GM23248 (cell line): ENCODE data around the gene ARHGEF11. TPM values are rescaled to one million over a fixed set of nuclear protein-coding genes. Genes with fewer than 3 reads are reported as not detected.

ENCODE experiments used
- DNase-seq: peaks from one replicate; pipeline ENCODE4 v3.0.0-alpha.2; 2015
- H2AFZ ChIP-seq: fragments of 200-600 bp; sonication (generic); 2 replicates; pipeline ENCODE4 v1.6.1; 2016; ENCODE audit warnings: antibody characterized with exemption
- H3F3A ChIP-seq: fragments of 200-600 bp; sonication (generic); 2 replicates; pipeline ENCODE4 v1.6.1; 2016; ENCODE audit warnings: mild to moderate bottlenecking, antibody characterized with exemption, mixed run types; ENCODE audit not compliant: insufficient read depth
- H3K27ac ChIP-seq: fragments of 200-600 bp; sonication (generic); 2 replicates; pipeline ENCODE4 v1.5.1; 2016; ENCODE audit warnings: mild to moderate bottlenecking
- H3K27me3 ChIP-seq: fragments of 200-600 bp; sonication (generic); replicated peaks from 2 replicates; pipeline ENCODE4 v1.6.1; 2016; ENCODE audit warnings: mild to moderate bottlenecking; ENCODE audit not compliant: insufficient read depth
- H3K36me3 ChIP-seq: fragments of 200-600 bp; sonication (generic); 2 replicates; pipeline ENCODE4 v1.6.1; 2016; ENCODE audit warnings: low read depth, mild to moderate bottlenecking
- H3K4me1 ChIP-seq: fragments of 200-600 bp; sonication (generic); 2 replicates; pipeline ENCODE4 v1.6.1; 2016; ENCODE audit warnings: mild to moderate bottlenecking; ENCODE audit not compliant: insufficient read depth
- H3K4me2 ChIP-seq: fragments of 200-600 bp; sonication (generic); one replicate; pipeline ENCODE4 v1.6.1; 2016; ENCODE audit warnings: mild to moderate bottlenecking; ENCODE audit not compliant: unreplicated experiment
- H3K4me3 ChIP-seq: fragments of 200-600 bp; sonication (generic); 2 replicates; pipeline ENCODE4 v1.5.1; 2016; ENCODE audit warnings: mild to moderate bottlenecking
- H3K79me2 ChIP-seq: fragments of 200-600 bp; sonication (generic); 2 replicates; pipeline ENCODE4 v1.6.1; 2016; ENCODE audit warnings: mild to moderate bottlenecking; ENCODE audit not compliant: insufficient read depth
- H3K9ac ChIP-seq: fragments of 200-600 bp; sonication (generic); 2 replicates; pipeline ENCODE4 v1.6.1; 2016; ENCODE audit warnings: mild to moderate bottlenecking
- H3K9me2 ChIP-seq: fragments of 200-600 bp; sonication (generic); 2 replicates; pipeline ENCODE4 v1.6.1; 2016; ENCODE audit warnings: mixed run types, mild to moderate bottlenecking, moderate library complexity; ENCODE audit not compliant: insufficient read depth
- H3K9me3 ChIP-seq: fragments of 200-600 bp; sonication (generic); one replicate; pipeline ENCODE4 v1.6.1; 2017; ENCODE audit warnings: low read depth
- H4K20me1 ChIP-seq: fragments of 200-600 bp; sonication (generic); 2 replicates; pipeline ENCODE4 v1.6.0; 2016; ENCODE audit not compliant: insufficient read depth
- EZH2 ChIP-seq: fragments of 200-600 bp; sonication (generic); IDR thresholded peaks from 2 replicates; pipeline ENCODE4 v1.6.1; 2018; ENCODE audit warnings: antibody characterized with exemption, mild to moderate bottlenecking; ENCODE audit not compliant: insufficient read depth, poor library complexity, severe bottlenecking
- EZH2phosphoT487 ChIP-seq: fragments of 200-600 bp; sonication (generic); IDR thresholded peaks from 2 replicates; pipeline ENCODE4 v1.6.1; 2018; ENCODE audit warnings: antibody characterized with exemption, moderate library complexity, mild to moderate bottlenecking, low read depth; ENCODE audit not compliant: insufficient read depth
- WGBS, 2 experiments: methylation state at CpG; one replicate each; pipeline ENCODE4 v1.1.6; 2015 to 2017; ENCODE audit warnings: low lambda C conversion rate in 2 of 2, low coverage in 1 of 2; ENCODE audit errors: missing lambda C conversion rate in 2 of 2; 5-methylcytosine and 5-hydroxymethylcytosine counted together
- in situ Hi-C: fragments of 300-500 bp; cut with MboI; formaldehyde crosslinking; loops from 2 replicates; pipeline ENCODE4 v1.15.0; 2020
- polyA plus RNA-seq: library from polyadenylated mRNA; unstranded; fragments of >200 nt; fragmentation: Nextera tagmentation; extraction: Ambion mirVana; gene quantifications from 2 replicates; pipeline ENCODE4 v1.2.1, GENCODE V29; 2016
- total RNA-seq: library from RNA; depleted of rRNA; stranded (reverse); fragments of >200 nt; shearing (Covaris generic); gene quantifications from 2 replicates; pipeline ENCODE4 v1.2.3, GENCODE V29; 2014

Gene ARHGEF11
- total and polyA plus RNA-seq, 2 experiments from 2014 or later: 13.3 to 23.0 TPM

DNA sequence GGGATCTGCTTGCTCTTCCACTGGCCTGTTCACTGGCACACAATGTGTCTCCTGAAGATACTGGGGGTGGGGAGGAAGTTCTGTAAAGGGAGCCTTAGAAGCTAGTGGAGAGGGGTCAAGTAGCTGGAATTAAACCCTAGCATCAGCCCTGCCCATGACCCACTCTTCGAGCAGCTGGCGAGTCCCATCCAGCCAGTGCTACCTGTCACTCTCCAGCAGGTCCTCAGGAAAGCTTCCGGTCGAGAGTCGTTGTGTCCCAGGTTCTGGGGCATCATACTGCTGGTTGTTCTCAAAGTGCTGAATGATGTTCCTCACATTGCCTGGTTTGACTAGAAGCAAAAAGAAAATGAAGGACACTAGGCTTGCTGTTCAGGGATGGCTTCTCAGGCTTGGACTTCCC lies 94.2 kb downstream of the ARHGEF11 start:
- H3K4me2 ChIP-seq: no peak overlapping the region
- 99 to 100% methylated on average over 5 of the region's 5 CpGs for WGBS, 2 experiments
- no peaks in the 10 kb centered on the region for H3K79me2 ChIP-seq
- peaks cover 19% of the 10 kb centered on the region; the same call in 1 of the 2 replicates for H3K36me3 ChIP-seq
- no peaks in the 10 kb centered on the region for H3K9me2 ChIP-seq
- no peak overlapping the region for H2AFZ ChIP-seq
- in situ Hi-C loops: no loop called here
- H3K9ac ChIP-seq: no peak overlapping the region
- no peak overlapping the region for H3K27ac ChIP-seq
- no peak overlapping the region for H3K4me3 ChIP-seq
- no peaks in the 10 kb centered on the region for H3K4me1 ChIP-seq
- no peaks in the 10 kb centered on the region for H3K9me3 ChIP-seq
- no peaks in the 10 kb centered on the region for H3K27me3 ChIP-seq
- DNase-seq: no peak
- no peaks in the 10 kb centered on the region for H4K20me1 ChIP-seq
- H3F3A ChIP-seq: no peaks in the 10 kb centered on the region
- TF ChIP-seq EZH2 (no peak), EZH2phosphoT487 (no peak)

GRCh38 chr1:156949127-156949526 lies 96.4 kb downstream of the ARHGEF11 start:
- Histone ChIP-seq H3F3A (no peaks in the 10 kb centered on the region), H3K79me2 (no peaks in the 10 kb centered on the region), H3K27me3 (no peaks in the 10 kb centered on the region), H3K9ac (no peak overlapping the region), H4K20me1 (no peaks in the 10 kb centered on the region), H3K27ac (no peak overlapping the region), H2AFZ (no peak overlapping the region), H3K4me1 (no peaks in the 10 kb centered on the region), H3K36me3 (peaks cover 25% of the 10 kb centered on the region; the same call in 1 of the 2 replicates), H3K4me3 (no peak overlapping the region), H3K9me3 (no peaks in the 10 kb centered on the region), H3K4me2 (no peak overlapping the region), H3K9me2 (no peaks in the 10 kb centered on the region)
- DNase-seq: no peak
- in situ Hi-C loops: no loop called here
- TF ChIP-seq EZH2phosphoT487 (no peak), EZH2 (no peak)
- 95 to 99% methylated on average over 5 of the region's 5 CpGs for WGBS, 2 experiments

DNA sequence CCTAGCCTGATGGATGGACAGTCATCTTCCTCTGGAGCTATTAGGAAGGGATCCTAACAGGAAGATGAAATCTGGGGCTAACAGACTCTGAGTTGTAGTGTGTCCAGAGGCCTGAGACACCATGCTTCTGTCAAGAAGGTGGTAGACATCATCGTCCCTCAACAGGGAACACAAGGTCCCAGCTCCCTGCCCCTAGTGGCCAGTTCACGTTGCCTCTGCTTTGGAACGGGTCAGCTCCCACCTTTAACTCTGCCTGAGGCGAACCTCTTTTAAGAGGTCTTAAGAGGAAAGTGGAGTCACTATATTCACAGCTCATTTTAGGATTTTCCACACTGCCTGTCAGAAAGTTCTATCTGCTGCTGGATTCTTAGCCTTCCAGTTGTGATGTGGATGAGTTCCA lies 96.8 kb downstream of the ARHGEF11 start:
- TF ChIP-seq EZH2phosphoT487 (no peak), EZH2 (no peak)
- in situ Hi-C loops: no loop called here
- Histone ChIP-seq H2AFZ (no peak overlapping the region), H3K9me3 (no peaks in the 10 kb centered on the region), H3K4me3 (no peak overlapping the region), H3F3A (no peaks in the 10 kb centered on the region), H3K27ac (no peak overlapping the region), H3K9me2 (no peaks in the 10 kb centered on the region), H3K79me2 (no peaks in the 10 kb centered on the region), H4K20me1 (no peaks in the 10 kb centered on the region), H3K27me3 (no peaks in the 10 kb centered on the region), H3K4me1 (no peaks in the 10 kb centered on the region), H3K4me2 (no peak overlapping the region), H3K36me3 (peaks cover 25% of the 10 kb centered on the region; the same call in 1 of the 2 replicates), H3K9ac (no peak overlapping the region)
- 90 to 91% methylated on average over 4 of the region's 4 CpGs for whole genome bisulfite sequencing, 2 experiments
- no peak for DNase-seq

GRCh38 chr1:156947818-156948525 lies 97.6 kb downstream of the ARHGEF11 start:
- Histone ChIP-seq H3K4me2 (no peak overlapping the region), H3F3A (no peaks in the 10 kb centered on the region), H3K36me3 (peaks cover 25% of the 10 kb centered on the region; the same call in 1 of the 2 replicates), H3K9ac (no peak overlapping the region), H3K27ac (no peak overlapping the region), H3K4me3 (no peak overlapping the region), H4K20me1 (no peaks in the 10 kb centered on the region), H3K9me3 (no peaks in the 10 kb centered on the region), H3K79me2 (no peaks in the 10 kb centered on the region), H3K9me2 (no peaks in the 10 kb centered on the region), H3K4me1 (no peaks in the 10 kb centered on the region), H3K27me3 (no peaks in the 10 kb centered on the region), H2AFZ (no peak overlapping the region)
- no peak for DNase-seq
- TF ChIP-seq EZH2phosphoT487: no peak
- TF ChIP-seq EZH2: no peak
- in situ Hi-C loops: no loop called here
- 97 to 98% methylated on average over 17 of the region's 17 CpGs for WGBS, 2 experiments

DNA sequence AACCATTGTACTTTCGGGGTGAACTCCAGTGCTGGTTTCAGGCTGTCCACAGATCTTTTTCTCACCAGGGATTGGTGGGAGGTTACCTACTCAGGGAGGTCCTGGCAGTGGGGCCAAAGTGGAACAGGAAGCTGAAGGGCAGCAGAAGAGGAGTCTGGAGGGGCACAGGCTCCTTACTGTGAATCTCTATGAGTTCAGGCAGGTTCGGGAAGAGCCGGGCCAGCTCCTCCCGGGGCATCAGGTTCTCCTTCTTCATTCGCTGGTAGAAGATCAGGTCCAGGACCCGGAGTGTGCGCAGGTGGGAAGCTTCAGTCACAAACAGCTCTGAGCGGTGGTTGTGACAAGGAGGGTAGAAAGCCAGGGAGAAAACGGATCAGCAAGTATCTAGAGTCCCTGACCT lies 98.4 kb downstream of the ARHGEF11 start:
- Histone ChIP-seq H2AFZ (no peak overlapping the region), H3K36me3 (peaks cover 25% of the 10 kb centered on the region; the same call in 1 of the 2 replicates), H3K9me3 (no peaks in the 10 kb centered on the region), H3K79me2 (no peaks in the 10 kb centered on the region), H3K27me3 (no peaks in the 10 kb centered on the region), H3F3A (no peaks in the 10 kb centered on the region), H3K9ac (no peak overlapping the region), H3K9me2 (no peaks in the 10 kb centered on the region), H3K27ac (no peak overlapping the region), H3K4me3 (no peak overlapping the region), H4K20me1 (no peaks in the 10 kb centered on the region), H3K4me1 (no peaks in the 10 kb centered on the region), H3K4me2 (no peak overlapping the region)
- TF ChIP-seq EZH2phosphoT487: no peak
- no peak for TF ChIP-seq EZH2
- no peak for DNase-seq
- in situ Hi-C loops: no loop called here
- WGBS, 2 experiments: 88 to 91% methylated on average over 9 of the region's 9 CpGs
